ENCODE results near the gene ATG2A.

DNA sequence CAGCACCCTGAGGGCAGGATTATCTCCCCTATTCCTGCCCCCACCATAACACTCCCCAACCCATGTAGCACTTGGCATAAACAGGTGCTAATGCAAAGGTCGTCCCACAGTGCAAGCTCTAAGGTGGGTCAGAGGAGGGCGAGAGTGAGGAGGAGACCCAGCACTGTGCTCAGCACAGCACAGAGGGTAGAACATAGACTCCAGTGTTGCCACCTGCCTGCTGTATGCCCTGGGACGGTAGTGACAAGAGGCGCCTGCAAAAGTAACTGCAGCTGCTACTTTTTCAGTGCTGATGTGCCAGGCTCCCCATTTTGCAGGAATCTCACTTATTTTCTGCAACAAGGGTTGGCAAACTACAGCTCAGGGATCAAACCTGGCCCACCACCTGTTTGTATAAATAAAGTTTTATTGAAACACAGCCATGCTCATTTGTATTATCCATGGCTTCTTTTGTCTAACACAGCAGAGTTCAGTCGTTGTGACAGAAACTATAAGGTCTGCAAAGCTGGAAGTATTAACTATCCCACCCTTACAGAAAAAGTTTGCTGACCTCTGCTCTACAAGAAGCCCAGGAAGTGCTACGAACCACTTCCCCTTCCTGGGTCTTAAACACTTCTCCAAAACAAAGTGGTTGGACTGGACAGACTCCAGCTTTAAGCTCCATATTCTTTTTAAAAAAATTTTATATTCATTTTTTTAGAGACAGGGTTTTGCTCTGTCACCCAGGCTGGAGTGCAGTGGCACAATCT lies 55.6 kb downstream of the ATG2A start:
- TF ChIP-seq CTCF (optimal IDR thresholded peaks at IDR 0.05 in 1 of 3, IDR thresholded peaks at IDR 0.05 in 1 of 3, conservative IDR thresholded peaks at IDR 0.05 in 1 of 3; ENCODE audit: extremely low read depth in 1 of 3, insufficient read depth in 2 of 3, low read length in 3 of 3) (no peak), EZH2 (IDR thresholded peaks at IDR 0.05; ENCODE audit: low read length) (no peak)

All from keratinocyte (primary cell).